ENCODE measurements around the gene CWC27.
"Not testable (repeated sequence)": the region's sequence is repeated elsewhere in the genome, so short reads cannot be mapped to it uniquely, and the experiment has no call there.

The CWC27 gene

DNA sequence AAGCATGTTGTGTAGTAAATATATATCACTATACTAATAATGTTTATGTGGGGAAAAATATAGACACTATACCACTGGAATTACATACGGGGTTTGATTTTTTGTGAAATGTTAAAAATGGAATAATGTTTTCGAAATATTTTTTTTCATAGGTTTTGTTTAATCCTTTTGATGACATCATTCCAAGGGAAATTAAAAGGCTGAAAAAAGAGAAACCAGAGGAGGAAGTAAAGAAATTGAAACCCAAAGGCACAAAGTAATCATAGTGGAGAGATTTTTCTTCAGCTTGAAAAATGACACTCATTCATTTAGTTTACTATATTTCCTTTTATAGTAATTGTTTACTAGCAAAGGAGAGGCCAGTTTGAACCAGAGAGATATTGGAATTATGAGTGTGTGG lies 17.6 kb downstream of the CWC27 start:
- DNase-seq (ENCODE audit: extremely low read depth in 1 of 2, low read depth in 1 of 2), result no peak

DNA sequence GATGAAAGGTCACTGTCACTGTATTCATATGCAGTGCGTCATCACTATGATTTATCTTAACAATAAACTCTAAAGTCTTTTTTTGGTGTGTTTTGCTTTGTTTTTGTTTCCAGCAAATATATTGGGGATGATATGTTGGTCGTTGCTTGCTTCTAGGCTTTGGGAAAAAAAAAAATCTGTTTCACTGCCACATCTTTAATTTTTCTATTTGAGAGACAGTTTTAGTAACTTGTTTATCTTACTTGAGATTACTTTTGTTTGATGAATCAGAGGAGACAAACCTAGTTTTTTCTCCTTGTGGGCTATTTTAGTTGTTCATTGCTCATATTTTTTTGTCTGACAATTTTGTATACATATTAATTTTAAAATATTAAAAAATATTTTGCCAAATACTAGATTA lies 19.4 kb downstream of the CWC27 start:
- no peak for DNase-seq (ENCODE audit: extremely low read depth in 1 of 2, low read depth in 1 of 2)

DNA sequence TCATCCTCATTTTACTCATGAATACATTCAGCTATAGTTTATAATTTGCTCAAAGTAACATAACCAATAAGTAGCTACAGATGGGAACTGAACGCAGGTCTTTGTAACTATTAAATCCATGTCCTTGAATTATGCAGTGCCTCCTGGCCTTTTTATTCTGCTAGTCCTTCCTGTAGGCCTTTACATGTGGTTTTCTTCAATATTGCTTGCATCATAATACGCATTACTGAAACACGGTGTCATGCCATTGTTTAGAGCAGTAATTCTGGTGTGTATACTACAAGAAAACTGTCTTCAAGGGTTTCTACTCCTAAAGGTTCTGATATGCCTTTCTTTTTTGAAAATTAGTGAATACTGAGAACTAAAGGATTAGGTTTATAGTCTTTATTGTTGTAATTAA lies 20.7 kb downstream of the CWC27 start:
- no peak for DNase-seq (ENCODE audit: extremely low read depth in 1 of 2, low read depth in 1 of 2)

DNA sequence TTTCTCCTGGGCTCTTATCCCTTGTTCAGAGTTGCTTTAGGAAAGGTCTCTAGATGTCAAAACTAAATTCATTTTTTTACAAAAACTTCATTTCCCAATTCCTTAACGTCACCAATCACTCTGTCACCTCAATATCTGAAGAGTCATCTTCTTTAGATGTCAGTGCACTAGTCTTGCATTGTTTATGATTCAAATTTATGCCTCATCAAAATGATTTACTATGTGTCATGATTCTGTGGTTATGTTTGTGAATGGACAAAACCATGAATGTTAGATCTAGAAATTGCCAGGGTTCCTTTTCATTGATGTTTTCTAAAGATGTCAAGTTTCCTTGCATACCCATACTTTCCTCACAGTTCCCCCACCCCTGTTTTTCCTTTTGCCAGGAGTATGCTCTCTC lies 21.5 kb downstream of the CWC27 start:
- no peak for DNase-seq (ENCODE audit: extremely low read depth in 1 of 2, low read depth in 1 of 2)

DNA sequence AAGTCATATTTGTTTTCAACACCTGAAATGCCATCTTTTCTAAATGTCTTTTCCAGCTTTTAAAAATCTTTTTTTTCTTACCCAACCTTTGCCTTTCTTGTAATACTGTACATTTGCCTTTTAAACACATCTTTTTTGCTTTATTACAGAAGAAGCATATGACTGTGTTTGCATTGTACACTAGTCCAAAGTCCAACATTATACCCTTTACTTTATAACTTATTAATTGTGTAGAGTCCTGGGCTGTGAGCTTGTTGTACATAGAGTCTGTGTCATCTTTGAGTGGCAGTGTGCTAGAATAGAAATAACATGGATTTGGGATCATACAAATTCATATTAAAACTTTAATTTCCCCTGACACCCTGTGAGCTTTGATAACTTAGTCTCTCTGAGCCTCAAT lies 23.7 kb downstream of the CWC27 start:
- no peak for DNase-seq (ENCODE audit: extremely low read depth in 1 of 2, low read depth in 1 of 2)

DNA sequence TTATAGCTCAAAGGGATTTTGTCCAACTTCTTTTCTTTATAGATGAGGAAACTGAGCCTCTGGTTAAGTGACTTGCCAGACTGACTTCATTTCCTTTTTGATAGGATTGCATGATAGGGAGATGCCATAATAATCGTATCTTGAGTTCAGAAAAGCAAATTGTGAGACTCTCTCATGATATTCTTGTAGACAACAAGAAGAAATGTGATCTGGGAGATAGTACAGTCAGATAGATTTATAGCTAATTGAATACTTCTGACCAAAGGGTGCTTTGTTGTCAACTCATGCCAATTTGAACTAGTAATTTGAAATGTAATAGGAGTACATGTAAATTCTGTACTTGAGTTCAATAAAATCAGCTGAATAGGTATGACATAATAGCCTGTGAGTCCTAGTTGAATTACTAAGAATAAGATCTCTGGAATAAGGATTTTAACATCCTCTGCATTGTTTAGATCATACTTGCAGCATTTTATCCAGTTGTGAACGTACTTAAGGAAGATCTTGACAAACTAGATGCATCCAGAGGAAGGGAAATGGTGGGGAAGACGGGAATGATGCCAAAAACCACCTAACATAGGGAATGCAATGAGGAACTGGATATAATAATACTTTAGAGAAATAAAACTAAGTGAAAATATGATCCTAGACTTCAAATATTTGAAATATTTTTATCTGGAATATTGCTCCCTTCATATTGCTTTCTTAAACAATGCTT lies 25.5 kb downstream of the CWC27 start:
- no peak for DNase-seq (ENCODE audit: extremely low read depth in 1 of 2, low read depth in 1 of 2)

DNA sequence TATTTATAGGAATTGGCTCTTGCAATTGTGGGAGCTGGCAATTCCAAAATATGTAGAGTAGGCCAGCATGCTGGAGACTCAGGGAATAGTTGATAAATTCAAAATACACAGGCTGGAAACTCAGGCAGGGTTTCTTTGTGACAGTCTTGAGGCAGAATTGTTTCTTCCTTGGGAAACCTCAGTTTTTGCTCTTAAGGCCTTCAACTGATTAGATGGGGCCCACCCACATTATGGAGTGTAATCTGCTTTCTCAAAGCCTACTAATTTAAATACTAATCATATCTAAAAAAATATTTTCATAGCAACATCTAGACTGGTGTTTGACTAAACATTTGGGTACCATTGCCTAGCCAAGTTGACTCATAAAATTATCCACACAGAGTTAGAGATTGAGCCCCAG lies 27.6 kb downstream of the CWC27 start:
- no peak for DNase-seq (ENCODE audit: extremely low read depth in 1 of 2, low read depth in 1 of 2)

DNA sequence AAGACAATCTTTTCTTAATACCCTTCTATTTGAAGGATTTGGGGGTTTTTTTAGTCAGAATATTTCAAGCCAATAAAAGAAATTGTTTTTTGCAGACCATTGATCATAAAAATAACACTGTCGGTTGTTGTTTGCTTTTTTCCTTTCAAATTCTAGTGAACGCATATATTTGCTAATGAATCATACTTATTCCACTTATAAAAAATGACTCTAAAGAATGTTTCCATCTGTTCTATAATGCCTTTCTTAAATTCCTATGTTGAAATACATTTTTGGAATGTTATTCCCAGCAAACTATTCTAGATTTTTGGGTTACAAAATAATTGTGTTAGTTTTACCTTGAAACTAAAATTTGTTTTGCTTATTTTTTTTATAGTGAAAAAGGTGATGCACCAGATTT lies 32.2 kb downstream of the CWC27 start:
- DNase-seq (ENCODE audit: extremely low read depth in 1 of 2, low read depth in 1 of 2), result no peak

DNA sequence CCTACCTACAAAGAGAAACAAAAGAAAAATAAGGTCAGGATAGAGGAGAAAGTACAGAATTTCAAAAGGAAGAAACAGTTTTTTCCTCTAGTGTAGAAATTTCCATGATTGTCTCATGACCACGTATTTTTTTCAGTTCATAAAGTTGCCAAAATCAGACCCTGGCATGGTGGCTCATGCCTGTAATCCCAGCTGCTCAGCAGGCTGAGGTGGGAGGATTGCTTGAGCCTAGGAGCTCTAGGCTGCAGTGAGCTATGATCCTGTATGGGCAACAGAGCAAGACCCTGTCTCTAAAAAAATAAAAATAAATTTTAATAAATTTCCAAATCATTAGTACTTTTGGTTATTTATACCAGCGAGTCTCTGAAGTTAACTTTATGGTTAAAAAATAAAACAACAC lies 37.8 kb downstream of the CWC27 start:
- DNase-seq (ENCODE audit: extremely low read depth in 1 of 2, low read depth in 1 of 2), result no peak

DNA sequence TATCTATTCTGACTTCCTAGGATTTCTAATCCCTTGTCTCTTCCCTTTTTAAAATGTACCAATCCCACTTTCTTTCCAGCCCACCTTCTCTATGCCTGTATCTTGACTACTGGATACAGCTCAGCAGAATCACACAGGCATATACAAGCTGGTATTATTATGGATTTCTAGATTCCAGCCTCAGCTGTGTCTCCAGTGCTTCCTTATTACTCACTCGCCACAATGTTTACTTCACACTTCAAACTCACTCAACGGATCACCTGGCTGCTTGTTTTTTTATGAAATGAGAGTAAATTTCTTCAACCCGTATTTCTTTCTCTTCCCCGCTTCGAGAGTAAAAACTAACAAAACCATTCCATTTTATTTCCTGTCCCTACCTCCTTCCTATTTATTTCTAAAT lies 38.8 kb downstream of the CWC27 start:
- no peak for DNase-seq (ENCODE audit: extremely low read depth in 1 of 2, low read depth in 1 of 2)

DNA sequence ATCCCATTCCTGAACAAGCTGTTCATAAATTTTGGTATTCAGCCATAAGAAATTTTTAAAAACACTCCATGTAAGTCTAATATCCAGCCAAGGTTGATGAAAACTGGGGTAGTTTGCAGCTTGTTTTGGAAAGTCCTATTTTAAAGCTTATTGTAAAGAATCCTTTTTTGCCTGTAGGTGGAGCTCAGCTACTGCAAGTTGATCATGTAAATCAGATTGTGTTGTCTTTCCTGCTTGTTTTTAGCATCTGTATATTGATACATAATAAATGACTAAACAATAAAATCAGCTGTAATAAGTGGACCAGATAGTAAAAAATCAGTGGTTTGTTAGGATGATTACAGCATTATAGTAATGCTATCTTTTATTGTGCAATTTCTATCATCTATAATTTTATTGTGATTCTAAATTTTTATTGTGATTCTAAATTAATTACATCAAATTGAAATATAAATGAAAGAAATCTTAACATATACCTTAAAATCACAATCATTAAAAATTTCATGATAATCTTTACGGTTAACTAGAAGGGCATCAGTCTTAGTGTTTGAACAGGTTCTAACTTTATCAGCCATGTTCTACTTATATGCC lies 42.4 kb downstream of the CWC27 start:
- DNase-seq (ENCODE audit: extremely low read depth in 1 of 2, low read depth in 1 of 2), result no peak

DNA sequence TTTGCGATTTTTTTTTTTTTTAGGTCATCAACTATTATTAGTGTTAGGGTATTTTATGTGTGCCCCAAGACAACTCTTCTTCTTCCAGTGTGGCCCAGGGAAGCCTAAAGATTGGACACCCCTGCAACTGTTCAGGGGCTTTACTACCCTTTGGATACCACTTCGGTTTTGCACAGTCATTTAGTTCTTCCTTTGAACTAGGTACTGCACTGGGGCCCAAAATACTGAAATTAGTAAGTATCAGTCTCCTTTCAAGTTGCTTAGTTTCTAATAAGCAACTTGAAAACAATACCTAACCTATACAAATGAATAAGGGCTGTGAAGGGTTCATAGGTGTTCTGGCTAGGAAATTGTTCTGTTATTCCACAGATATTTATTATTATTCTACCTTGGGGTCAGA lies 45.3 kb downstream of the CWC27 start:
- DNase-seq (ENCODE audit: extremely low read depth in 1 of 2, low read depth in 1 of 2), result no peak

DNA sequence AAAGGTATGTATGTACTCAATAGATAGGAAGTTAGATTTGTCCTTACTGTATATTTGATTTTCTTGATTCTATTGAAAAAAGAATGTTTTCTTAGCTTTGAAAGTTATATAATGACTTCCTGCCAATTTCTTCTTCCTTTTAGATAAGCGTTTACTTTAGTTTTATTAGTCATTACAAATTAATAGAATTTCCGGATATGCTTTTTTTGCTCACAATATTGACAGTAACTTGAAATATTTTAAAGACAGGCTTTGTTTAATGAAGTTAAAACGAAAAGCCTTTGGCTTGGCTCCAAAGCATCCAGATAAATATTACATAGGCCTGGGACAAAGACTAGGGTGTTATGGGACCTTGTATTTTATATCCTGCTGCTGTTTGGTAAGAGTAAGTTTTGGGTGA lies 49.5 kb downstream of the CWC27 start:
- DNase-seq (ENCODE audit: extremely low read depth in 1 of 2, low read depth in 1 of 2), result no peak

DNA sequence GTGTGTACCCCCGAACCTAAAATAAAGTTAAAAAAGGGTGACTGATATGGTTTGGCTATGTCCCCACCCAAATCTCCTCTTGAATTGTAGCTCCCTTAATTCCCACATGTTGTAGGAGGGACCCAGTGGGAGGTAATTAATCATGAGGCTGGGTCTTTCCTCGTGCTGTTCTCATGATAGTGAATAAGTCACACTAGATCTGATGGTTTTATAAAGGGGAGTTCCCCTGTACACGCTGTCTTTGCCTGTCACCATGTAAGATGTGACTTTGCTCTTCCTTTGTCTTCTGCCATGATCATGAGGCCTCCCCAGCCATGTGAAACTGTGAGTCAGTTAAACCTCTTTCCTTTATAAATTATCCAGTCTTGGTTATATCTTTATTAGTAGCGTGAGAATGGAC lies 50.6 kb downstream of the CWC27 start:
- not testable (repeated sequence) for DNase-seq (ENCODE audit: extremely low read depth in 1 of 2, low read depth in 1 of 2)

DNA sequence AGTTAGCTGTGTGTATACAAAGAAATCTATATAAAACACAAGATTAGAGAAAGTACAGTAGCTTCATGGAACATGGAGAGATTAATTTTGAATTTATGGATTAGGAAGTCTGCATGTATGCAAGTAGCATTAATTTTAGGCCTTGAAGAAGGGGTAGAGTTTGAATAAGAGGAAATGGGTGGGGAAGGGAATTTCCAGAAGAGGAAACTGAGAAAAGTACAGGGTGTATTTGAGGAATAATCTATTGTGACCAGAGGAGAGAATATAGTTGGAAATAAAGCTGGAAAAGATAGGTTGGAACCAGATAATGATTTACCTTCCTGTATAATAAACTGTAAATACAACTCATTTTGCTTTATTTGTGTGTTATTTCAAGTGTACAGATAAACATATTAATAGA lies 53.6 kb downstream of the CWC27 start:
- DNase-seq (ENCODE audit: extremely low read depth in 1 of 2, low read depth in 1 of 2), result no peak

DNA sequence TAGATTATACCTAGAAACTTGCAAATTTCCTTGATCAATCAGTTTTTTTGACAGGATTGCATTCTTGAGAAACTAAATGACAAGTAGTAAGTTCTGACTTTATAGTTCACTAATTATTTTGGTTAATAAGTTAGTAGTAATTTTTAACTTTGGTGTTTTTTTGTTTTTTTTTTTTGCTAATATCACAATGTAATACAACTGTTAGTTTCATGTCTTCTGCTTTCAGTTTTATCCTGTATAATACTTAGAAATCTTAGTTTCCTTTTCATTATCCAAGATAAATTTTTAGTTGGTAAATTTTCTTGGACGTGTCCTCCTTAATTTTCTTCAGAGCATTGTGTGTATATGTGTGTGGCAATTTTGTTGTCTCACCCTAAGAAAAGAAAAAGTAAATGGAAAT lies 57.8 kb downstream of the CWC27 start:
- no peak for DNase-seq (ENCODE audit: extremely low read depth in 1 of 2, low read depth in 1 of 2)

DNA sequence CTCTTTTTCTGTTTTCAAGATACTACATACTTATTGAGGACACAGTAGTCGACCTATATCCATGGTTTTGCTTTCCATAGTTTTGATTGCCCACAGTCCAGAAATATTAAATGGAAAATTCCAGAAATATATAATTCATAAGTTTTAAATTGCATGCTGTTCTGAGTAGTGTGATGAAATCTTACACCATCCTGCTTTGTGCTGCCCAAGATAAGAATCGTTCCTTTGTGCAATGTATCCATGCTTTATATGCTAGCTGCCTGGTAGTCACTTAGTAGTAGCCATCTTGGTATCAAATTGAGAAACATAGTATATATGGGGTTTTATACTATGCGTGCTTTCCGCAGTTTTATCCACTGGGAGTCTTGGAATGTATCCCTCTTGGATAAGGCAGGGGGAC lies 59.0 kb downstream of the CWC27 start:
- DNase-seq (ENCODE audit: extremely low read depth in 1 of 2, low read depth in 1 of 2), result no peak

DNA sequence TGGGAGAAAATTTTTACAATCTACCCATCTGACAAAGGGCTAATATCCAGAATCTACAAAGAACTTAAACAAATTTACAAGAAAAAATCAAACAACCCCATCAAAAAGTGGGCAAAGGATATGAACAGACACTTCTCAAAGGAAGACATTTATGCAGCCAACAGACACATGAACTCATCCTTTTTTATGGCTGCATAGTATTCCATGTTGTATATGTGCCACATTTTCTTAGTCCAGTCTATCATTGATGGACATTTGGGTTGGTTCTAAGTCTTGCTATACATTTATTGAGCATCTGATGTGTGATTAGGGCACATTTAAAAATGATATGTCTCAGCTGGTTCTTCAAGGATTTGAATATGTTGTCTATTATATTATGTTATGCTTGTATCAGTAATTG lies 61.9 kb downstream of the CWC27 start:
- not testable (repeated sequence) for DNase-seq (ENCODE audit: extremely low read depth in 1 of 2, low read depth in 1 of 2)

DNA sequence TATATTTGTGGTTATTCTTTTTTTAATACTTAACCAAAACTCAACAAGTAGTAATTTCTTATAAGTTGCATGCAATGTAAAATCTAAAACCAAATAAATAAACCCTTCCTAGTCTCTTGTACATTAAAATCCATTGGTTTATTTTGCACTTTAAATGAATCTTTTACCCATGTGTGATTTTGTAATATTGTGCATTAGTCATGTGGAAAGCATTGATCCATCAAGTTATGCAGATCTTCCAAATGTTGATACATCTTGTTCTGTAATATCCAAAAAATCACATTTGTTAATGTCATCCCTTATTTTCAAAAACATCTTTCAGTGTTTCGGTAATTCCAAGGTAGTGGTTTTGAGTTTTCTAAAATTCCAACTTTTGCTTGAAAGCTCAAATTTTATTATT lies 63.3 kb downstream of the CWC27 start:
- no peak for DNase-seq (ENCODE audit: extremely low read depth in 1 of 2, low read depth in 1 of 2)

DNA sequence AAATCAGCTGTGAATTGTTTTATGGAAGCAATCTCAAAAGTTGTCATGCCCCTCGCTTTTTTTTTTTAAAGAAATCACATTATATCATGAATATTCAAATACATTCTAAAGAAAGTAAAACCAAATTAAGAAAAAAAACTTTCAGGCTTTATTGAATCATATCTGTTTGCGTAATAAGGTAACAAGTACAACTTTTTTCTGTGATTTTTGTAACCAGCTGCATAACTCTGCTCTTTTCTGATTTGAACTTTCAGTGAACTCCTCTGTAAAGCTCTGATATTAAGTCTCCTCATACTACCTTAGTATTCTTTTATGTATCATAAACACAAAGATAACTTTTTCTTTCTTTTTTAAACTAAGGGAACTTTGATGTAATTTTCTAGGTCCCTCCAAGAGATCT lies 65.3 kb downstream of the CWC27 start:
- no peak for DNase-seq (ENCODE audit: extremely low read depth in 1 of 2, low read depth in 1 of 2)

DNA sequence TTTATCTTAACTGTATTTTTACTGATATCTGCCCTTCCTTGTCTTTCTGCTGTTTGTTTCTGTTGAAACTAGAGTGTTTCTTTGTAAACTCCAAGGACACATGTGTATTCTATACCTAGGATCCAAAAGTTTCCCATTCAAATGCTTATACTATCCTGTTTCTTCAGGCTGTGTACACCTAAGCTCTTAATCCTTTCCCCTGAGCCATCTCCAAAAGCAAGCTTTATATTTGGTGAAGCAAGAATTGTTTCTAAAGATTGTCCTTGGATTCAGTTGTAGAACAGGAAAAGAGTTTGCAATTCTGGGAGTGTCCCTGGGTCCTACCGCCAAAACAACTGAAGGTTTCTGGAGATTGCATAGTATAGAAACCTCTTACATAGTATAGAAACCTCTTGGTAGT lies 65.9 kb downstream of the CWC27 start:
- no peak for DNase-seq (ENCODE audit: extremely low read depth in 1 of 2, low read depth in 1 of 2)

DNA sequence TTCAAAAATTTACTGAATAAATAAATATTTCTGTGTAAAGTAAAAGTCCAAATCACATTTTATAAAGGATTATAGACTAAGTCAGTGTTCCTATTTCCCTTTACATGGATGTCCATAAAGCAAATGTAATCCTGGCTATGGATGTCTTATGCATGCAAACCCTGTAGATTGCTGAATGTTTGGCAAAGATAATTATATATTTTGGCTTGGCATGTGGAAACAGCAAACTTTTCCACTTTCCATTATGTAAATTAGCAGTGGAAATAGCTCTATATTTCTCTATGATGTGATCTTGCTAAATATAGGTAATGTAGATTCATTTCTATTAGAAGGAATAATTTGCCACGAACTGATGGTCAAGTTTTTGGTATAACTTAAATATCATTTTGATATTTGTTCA lies 66.5 kb downstream of the CWC27 start:
- no peak for DNase-seq (ENCODE audit: extremely low read depth in 1 of 2, low read depth in 1 of 2)

DNA sequence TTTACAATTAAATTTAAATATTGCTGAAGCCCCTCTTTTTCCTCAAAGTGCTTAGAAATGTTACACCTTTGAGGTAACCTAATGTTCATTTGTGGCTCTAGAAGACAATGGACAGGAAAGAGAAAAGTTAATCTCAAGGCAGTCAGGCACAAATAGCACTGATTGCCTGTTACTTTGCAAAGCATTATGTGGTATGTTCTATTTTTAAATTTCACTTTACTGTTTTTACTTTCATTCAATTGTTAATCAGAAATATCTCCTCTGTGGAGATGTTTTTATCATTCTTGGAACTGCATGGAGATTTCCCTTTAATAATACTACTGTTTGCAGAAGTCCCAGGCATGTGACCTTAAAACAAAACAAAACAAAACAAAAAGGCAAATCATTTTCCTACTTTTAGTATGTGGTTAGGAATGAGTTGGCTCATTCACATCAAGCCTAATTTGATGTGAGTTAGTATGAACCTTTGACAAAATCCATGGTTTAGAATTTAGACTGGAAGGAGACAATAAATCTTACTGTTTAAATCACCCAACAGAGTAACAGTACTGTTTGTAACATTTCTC lies 67.5 kb downstream of the CWC27 start:
- no peak for DNase-seq (ENCODE audit: extremely low read depth in 1 of 2, low read depth in 1 of 2)

Measured in activated CD8-positive, alpha-beta memory T cell treated with anti-CD3 and anti-CD28 coated beads for 1 hour (primary cell).